A549 (cell line): Measurements from ENCODE around the gene CDK16. TPM values are rescaled to one million over a fixed set of nuclear protein-coding genes. Genes with fewer than 3 reads are reported as not detected.

Experiments used
- ATAC-seq, 2 experiments: fragments of 200-7000 bp in 1 of 2; fragments of >200 bp in 1 of 2; cut with Nextera tagmentation in 1 of 2; cut with Tn5 transposase in 1 of 2; 3 replicates each; pipeline versions ENCODE4 v1.8.0 to v1.9.1; 2018 to 2020; ENCODE audit warnings: mild to moderate bottlenecking in 1 of 2, moderate library complexity in 1 of 2
- CTCF ChIA-PET: fragments of 300-600 bp; sonication (Branson Sonifier 250); formaldehyde crosslinking; extraction: SDS; loops from one replicate; lab custom pipeline; 2021; ENCODE audit warnings: antibody characterized with exemption, inconsistent platforms; lab: Yijun Ruan, JAX
- POLR2A ChIA-PET: fragments of 350-600 bp; formaldehyde crosslinking; extraction: SDS; loops from one replicate; lab custom pipeline; 2021; ENCODE audit warnings: antibody characterized with exemption, inconsistent platforms; lab: Yijun Ruan, JAX
- DNase-seq, 2 experiments: peaks; one replicate each; pipeline versions ENCODE4 v3.0.0 to v3.0.0-alpha.2; 2011 to 2016; ENCODE audit warnings: low read depth in 1 of 2, low spot score in 1 of 2
- FAIRE-seq: peaks from 2 replicates; lab custom pipeline; 2011; peaks lifted over from hg19 to GRCh38; lab: Jason Lieb, UNC
- H3K27ac ChIP-seq, 2 experiments: fragments of >200 bp; sonication (Bioruptor Twin); formaldehyde crosslinking; 3 replicates each; pipeline ENCODE4 v1.5.1; 2016 to 2017
- H3K4me1 ChIP-seq: fragments of >200 bp; sonication (Bioruptor Twin); formaldehyde crosslinking; 3 replicates; pipeline ENCODE4 v1.6.1; 2016
- H3K4me2 ChIP-seq: fragments of >200 bp; sonication (Bioruptor Twin); formaldehyde crosslinking; 3 replicates; pipeline ENCODE4 v1.6.1; 2016
- H3K4me3 ChIP-seq: fragments of >200 bp; sonication (Bioruptor Twin); formaldehyde crosslinking; 3 replicates; pipeline ENCODE4 v1.5.1; 2016
- H3K9me3 ChIP-seq: fragments of >200 bp; sonication (Bioruptor Twin); formaldehyde crosslinking; 3 replicates; pipeline ENCODE4 v1.6.1; 2016
- CBX2 ChIP-seq: fragments of 200-600 bp; sonication (generic); IDR thresholded peaks from 2 replicates; pipeline ENCODE4 v1.6.1; 2016; ENCODE audit warnings: low read depth, mild to moderate bottlenecking, borderline replicate concordance
- CBX8 ChIP-seq: fragments of 200-600 bp; sonication (generic); IDR thresholded peaks from 2 replicates; pipeline ENCODE4 v1.6.1; 2016
- CEBPB ChIP-seq, 2 experiments: fragments of >200 bp in 1 of 2; sonication (Bioruptor Twin) in 1 of 2; formaldehyde crosslinking in 1 of 2; IDR thresholded peaks; 2 replicates each; pipeline ENCODE4 v1.6.1; 2012 to 2016
- EHF ChIP-seq: fragments of 250-450 bp; sonication (Bioruptor Pico); IDR thresholded peaks from 2 replicates; pipeline ENCODE4 v1.5.0; 2020; ENCODE audit warnings: mild to moderate bottlenecking
- EHMT2 ChIP-seq: fragments of 200-600 bp; sonication (generic); IDR thresholded peaks from 2 replicates; pipeline ENCODE4 v1.6.1; 2016; ENCODE audit warnings: antibody characterized with exemption, low read depth, mild to moderate bottlenecking, moderate library complexity
- EP300 ChIP-seq, 2 experiments: fragments of >200 bp; sonication (Bioruptor Twin); formaldehyde crosslinking; IDR thresholded peaks; 2 replicates in 1 of 2; 3 replicates in 1 of 2; pipeline ENCODE4 v1.6.1; 2016 to 2017
- FOSB ChIP-seq: fragments of 250-450 bp; sonication (Bioruptor Pico); IDR thresholded peaks from 2 replicates; pipeline ENCODE4 v1.5.0; 2020; ENCODE audit warnings: mild to moderate bottlenecking, moderate library complexity
- FOXS1 ChIP-seq: fragments of 250-450 bp; sonication (Bioruptor Pico); IDR thresholded peaks from 2 replicates; pipeline ENCODE4 v1.5.0; 2020; ENCODE audit warnings: mild to moderate bottlenecking, moderate library complexity
- HDAC2 ChIP-seq: fragments of 200-600 bp; sonication (generic); IDR thresholded peaks from 2 replicates; pipeline ENCODE4 v1.6.1; 2016
- HEYL ChIP-seq: fragments of 250-450 bp; sonication (Bioruptor Pico); IDR thresholded peaks from 2 replicates; pipeline ENCODE4 v1.8.0; 2021; ENCODE audit warnings: mild to moderate bottlenecking, moderate library complexity
- HOXA7 ChIP-seq: fragments of 250-450 bp; sonication (Bioruptor Pico); IDR thresholded peaks from 2 replicates; pipeline ENCODE4 v1.5.0; 2020; ENCODE audit warnings: mild to moderate bottlenecking, moderate library complexity
- HOXB5 ChIP-seq: fragments of 250-450 bp; sonication (Bioruptor Pico); IDR thresholded peaks from 2 replicates; pipeline ENCODE4 v1.5.0; 2020; ENCODE audit warnings: mild to moderate bottlenecking, moderate library complexity
- JUN ChIP-seq, 2 experiments: fragments of >200 bp; sonication (Bioruptor Twin); formaldehyde crosslinking; IDR thresholded peaks; 2 replicates in 1 of 2; 3 replicates in 1 of 2; pipeline ENCODE4 v1.6.1; 2016 to 2017
- JUNB ChIP-seq: fragments of >200 bp; sonication (Bioruptor Twin); formaldehyde crosslinking; IDR thresholded peaks from 2 replicates; pipeline ENCODE4 v1.6.1; 2016
- KDM1A ChIP-seq: fragments of 200-600 bp; sonication (generic); IDR thresholded peaks from 2 replicates; pipeline ENCODE4 v1.6.1; 2016; ENCODE audit warnings: low read depth, mild to moderate bottlenecking
- MAZ ChIP-seq: fragments of 150-350 bp; IDR thresholded peaks from 2 replicates; pipeline ENCODE4 v1.6.1; 2014; ENCODE audit warnings: antibody characterized with exemption, low read depth, low read length, borderline replicate concordance
- NFE2L2 ChIP-seq: fragments of 150-350 bp; conservative IDR thresholded peaks from 2 replicates; pipeline ENCODE4 v1.6.1; 2014; ENCODE audit warnings: low read length
- NR3C1 ChIP-seq: fragments of >200 bp; sonication (Bioruptor Twin); formaldehyde crosslinking; IDR thresholded peaks from 3 replicates; pipeline ENCODE4 v1.6.1; 2017
- RAD21 ChIP-seq, 2 experiments: fragments of >200 bp in 1 of 2; sonication (Bioruptor Twin) in 1 of 2; formaldehyde crosslinking in 1 of 2; IDR thresholded peaks in 1 of 2; conservative IDR thresholded peaks in 1 of 2; 2 replicates in 1 of 2; 3 replicates in 1 of 2; pipeline ENCODE4 v1.6.1; 2012 to 2018; ENCODE audit warnings: inconsistent platforms in 1 of 2
- RARB ChIP-seq: fragments of 250-450 bp; sonication (Bioruptor Pico); IDR thresholded peaks from 2 replicates; pipeline ENCODE4 v1.8.0; 2021; ENCODE audit warnings: mild to moderate bottlenecking, moderate library complexity
- RFX5 ChIP-seq: fragments of 450-650 bp; IDR thresholded peaks from 2 replicates; pipeline ENCODE4 v1.7.1; 2014; ENCODE audit warnings: antibody characterized with exemption, mild to moderate bottlenecking, moderate library complexity
- SMC3 ChIP-seq: fragments of >200 bp; sonication (Bioruptor Twin); formaldehyde crosslinking; IDR thresholded peaks from 3 replicates; pipeline ENCODE4 v1.6.1; 2018; ENCODE audit warnings: inconsistent platforms
- ZNF302 ChIP-seq: fragments of 250-450 bp; sonication (Bioruptor Pico); IDR thresholded peaks from 2 replicates; pipeline ENCODE4 v1.9.0; 2021; ENCODE audit warnings: inconsistent platforms, mild to moderate bottlenecking, moderate library complexity
- WGBS: methylation state at CpG from one replicate; pipeline ENCODE4 v1.1.6; 2017; ENCODE audit errors: missing lambda C conversion rate; 5-methylcytosine and 5-hydroxymethylcytosine counted together
- polyA plus RNA-seq, 4 experiments: library from polyadenylated mRNA; depleted of rRNA in 3 of 4; stranded (reverse); fragments of >200 nt; fragmentation: RNase III in 1 of 4; extraction: RNeasy Plus Mini Kit Qiagen cat#74134 plus additional on column Dnase treatment in 1 of 4; gene quantifications; 2 replicates in 3 of 4; 3 replicates in 1 of 4; pipeline ENCODE4 v1.2.3, GENCODE V29; 2011 to 2017
- TF ChIP-seq, protein P1 (sequence below): fragments of 250-450 bp; sonication (Bioruptor Pico); IDR thresholded peaks from 2 replicates; pipeline ENCODE4 v1.5.0; 2021; ENCODE audit warnings: mild to moderate bottlenecking, moderate library complexity, borderline replicate concordance
- TF ChIP-seq, protein P2 (sequence below): fragments of 150-350 bp; IDR thresholded peaks from 2 replicates; pipeline ENCODE4 v1.6.1; 2014; ENCODE audit warnings: low read depth, mild to moderate bottlenecking, low read length
- TF ChIP-seq, protein P3 (sequence below): fragments of >200 bp; sonication (Bioruptor Twin); formaldehyde crosslinking; IDR thresholded peaks from 2 replicates; pipeline ENCODE4 v1.6.1; 2016
- TF ChIP-seq, protein P4 (sequence below): IDR thresholded peaks from 2 replicates; pipeline ENCODE4 v1.6.1; 2012

The CDK16 gene
- polyA plus RNA-seq, 2 of the 4 experiments (the other 2 are of a cell fraction) = 105 to 111 TPM

DNA sequence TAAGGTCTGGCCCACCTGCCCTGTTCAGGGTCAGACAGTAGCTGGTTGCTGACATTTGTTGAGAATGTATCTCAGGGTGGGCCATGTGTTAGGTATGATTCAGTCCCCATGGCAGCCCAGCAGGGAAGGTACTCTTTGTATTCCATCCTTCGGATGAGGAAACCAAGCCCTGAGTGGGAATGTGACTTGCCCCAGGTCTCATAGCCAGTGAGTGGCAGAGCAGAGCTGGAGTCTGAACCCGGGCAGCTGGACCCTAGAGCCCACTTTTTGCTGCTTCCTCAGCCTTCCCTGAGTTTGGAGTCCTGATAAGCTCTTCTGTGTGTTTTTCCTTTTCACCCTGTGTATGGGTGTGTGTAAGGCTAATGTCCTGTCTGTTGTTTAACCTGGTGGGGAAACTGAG lies 46.5 kb upstream of the CDK16 start:
- no peaks in the 10 kb centered on the region for H3K4me1 ChIP-seq
- FAIRE-seq (no peak), DNase-seq (no peak), ATAC-seq (no peak)
- CTCF ChIA-PET = no interaction called here
- H3K4me3 ChIP-seq = no peak overlapping the region
- H3K27ac ChIP-seq = no peak overlapping the region
- POLR2A ChIA-PET = no interaction called here
- no CpG with 5 or more reads among the region's 2 CpGs for WGBS
- H3K4me2 ChIP-seq = no peak overlapping the region
- no peaks in the 10 kb centered on the region for H3K9me3 ChIP-seq
- TF ChIP-seq, protein P1, sequence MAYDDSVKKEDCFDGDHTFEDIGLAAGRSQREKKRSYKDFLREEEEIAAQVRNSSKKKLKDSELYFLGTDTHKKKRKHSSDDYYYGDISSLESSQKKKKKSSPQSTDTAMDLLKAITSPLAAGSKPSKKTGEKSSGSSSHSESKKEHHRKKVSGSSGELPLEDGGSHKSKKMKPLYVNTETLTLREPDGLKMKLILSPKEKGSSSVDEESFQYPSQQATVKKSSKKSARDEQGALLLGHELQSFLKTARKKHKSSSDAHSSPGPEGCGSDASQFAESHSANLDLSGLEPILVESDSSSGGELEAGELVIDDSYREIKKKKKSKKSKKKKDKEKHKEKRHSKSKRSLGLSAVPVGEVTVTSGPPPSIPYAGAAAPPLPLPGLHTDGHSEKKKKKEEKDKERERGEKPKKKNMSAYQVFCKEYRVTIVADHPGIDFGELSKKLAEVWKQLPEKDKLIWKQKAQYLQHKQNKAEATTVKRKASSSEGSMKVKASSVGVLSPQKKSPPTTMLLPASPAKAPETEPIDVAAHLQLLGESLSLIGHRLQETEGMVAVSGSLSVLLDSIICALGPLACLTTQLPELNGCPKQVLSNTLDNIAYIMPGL (CRISPR knock-in tag) = no peak
- TF ChIP-seq CBX2 (no peak), EP300 (IDR thresholded peaks at IDR 0.05) (no peak), FOSB (CRISPR knock-in tag) (no peak), JUN (IDR thresholded peaks at IDR 0.05) (no peak), JUNB (no peak), HEYL (CRISPR knock-in tag) (no peak), NFE2L2 (no peak), CEBPB (IDR thresholded peaks at IDR 0.05) (no peak), ZNF302 (CRISPR knock-in tag) (no peak)
- TF ChIP-seq, protein P2, sequence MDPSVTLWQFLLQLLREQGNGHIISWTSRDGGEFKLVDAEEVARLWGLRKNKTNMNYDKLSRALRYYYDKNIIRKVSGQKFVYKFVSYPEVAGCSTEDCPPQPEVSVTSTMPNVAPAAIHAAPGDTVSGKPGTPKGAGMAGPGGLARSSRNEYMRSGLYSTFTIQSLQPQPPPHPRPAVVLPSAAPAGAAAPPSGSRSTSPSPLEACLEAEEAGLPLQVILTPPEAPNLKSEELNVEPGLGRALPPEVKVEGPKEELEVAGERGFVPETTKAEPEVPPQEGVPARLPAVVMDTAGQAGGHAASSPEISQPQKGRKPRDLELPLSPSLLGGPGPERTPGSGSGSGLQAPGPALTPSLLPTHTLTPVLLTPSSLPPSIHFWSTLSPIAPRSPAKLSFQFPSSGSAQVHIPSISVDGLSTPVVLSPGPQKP = no peak
- TF ChIP-seq, all 56 proteins: peak for 0

DNA sequence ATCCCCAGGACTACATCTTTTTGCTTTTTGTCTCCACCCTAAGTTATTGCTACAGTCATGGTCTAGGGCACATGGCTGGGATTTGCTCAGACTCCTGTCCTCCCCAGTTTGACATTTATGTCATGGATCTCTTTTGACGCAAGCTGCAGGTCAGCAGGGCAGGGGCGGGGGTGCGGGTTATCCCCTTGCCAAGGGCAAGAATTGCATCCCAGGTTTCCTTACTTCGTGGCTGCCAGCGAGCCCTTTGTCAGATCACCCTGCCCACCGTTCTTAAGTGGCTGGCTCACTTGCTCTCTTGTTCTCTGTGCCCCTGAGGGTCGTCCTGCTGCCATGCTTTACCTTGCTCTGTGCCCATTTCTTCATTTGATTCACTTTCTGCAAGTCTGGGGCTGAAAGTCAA lies 45.9 kb upstream of the CDK16 start:
- FAIRE-seq (no peak), DNase-seq (no peak), ATAC-seq (no peak)
- WGBS = 97% methylated on average over 7 of the region's 7 CpGs
- H3K4me2 ChIP-seq = no peak overlapping the region
- no peak overlapping the region for H3K27ac ChIP-seq
- no peaks in the 10 kb centered on the region for H3K4me1 ChIP-seq
- POLR2A ChIA-PET = no interaction called here
- H3K9me3 ChIP-seq = no peaks in the 10 kb centered on the region
- H3K4me3 ChIP-seq = no peak overlapping the region
- CTCF ChIA-PET = no interaction called here
- TF ChIP-seq KDM1A (no peak), HOXB5 (CRISPR knock-in tag) (no peak), RAD21 (conservative IDR thresholded peaks at IDR 0.05 in 1 of 2, IDR thresholded peaks at IDR 0.05 in 1 of 2) (no peak), HOXA7 (CRISPR knock-in tag) (no peak), RARB (no peak), CEBPB (IDR thresholded peaks at IDR 0.05) (no peak), NFE2L2 (no peak), MAZ (no peak), ZNF302 (CRISPR knock-in tag) (no peak), FOXS1 (CRISPR knock-in tag) (no peak)
- TF ChIP-seq, protein P3, sequence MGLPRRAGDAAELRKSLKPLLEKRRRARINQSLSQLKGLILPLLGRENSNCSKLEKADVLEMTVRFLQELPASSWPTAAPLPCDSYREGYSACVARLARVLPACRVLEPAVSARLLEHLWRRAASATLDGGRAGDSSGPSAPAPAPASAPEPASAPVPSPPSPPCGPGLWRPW = no peak

DNA sequence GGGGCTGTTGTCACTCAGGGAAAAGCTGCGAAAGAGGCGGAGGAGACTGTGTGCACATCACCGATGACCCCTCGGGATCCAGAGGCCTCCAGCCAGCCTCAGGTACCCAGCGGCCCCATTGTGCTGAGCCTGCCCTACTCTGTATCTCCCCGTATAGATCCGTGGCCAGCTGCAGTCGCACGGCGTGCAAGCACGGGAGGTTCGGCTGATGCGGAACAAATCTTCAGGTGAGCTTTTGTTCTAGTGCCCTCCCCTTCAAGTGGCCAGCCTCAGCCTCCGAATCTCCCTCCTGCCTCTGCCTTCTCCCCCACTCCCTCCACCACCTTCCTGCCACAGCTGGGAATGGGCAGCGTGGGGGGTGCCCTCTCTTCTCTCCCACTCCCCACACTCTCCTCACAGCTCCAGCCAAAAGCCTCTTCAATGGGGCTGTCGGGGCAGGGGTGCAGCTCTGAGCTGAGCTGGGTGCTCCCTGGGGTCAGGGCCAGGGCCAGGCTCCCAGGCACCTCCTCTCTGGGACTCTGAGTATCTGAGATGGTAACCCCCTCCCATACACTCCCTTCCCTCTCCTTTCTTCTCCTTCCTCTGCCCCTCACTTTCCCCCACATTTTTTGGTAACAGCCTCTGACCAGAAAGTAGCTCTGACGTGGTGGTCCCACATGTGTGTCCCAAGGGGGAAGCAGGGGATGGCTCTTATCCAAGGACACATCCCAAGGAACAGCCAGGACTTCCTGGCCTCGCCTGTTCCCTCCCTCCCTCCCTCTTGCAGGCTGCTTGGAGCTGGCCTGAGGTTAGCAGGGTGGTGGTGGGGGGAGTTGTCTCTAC lies 45.3 kb upstream of the CDK16 start:
- TF ChIP-seq SMC3 (no peak), EHF (CRISPR knock-in tag) (no peak), HDAC2 (no peak), EHMT2 (no peak), RFX5 (no peak), CBX8 (no peak), NR3C1 (no peak), MAZ (no peak)
- TF ChIP-seq, protein P2 = no peak
- TF ChIP-seq, protein P4, sequence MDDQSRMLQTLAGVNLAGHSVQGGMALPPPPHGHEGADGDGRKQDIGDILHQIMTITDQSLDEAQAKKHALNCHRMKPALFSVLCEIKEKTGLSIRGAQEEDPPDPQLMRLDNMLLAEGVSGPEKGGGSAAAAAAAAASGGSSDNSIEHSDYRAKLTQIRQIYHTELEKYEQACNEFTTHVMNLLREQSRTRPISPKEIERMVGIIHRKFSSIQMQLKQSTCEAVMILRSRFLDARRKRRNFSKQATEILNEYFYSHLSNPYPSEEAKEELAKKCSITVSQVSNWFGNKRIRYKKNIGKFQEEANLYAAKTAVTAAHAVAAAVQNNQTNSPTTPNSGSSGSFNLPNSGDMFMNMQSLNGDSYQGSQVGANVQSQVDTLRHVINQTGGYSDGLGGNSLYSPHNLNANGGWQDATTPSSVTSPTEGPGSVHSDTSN = no peak
- no peak overlapping the region for H3K4me2 ChIP-seq
- no peaks in the 10 kb centered on the region for H3K4me1 ChIP-seq
- H3K9me3 ChIP-seq = no peaks in the 10 kb centered on the region
- DNase-seq (no peak), ATAC-seq (no peak), FAIRE-seq (no peak)
- CTCF ChIA-PET = interaction anchor here (0.6 kb wide), 1 partner anchor 28 kb away, joined by 3 read pairs; the partner anchor contains the start of genes NDUFB11 and RBM10
- H3K4me3 ChIP-seq = no peak overlapping the region
- POLR2A ChIA-PET = no interaction called here
- WGBS = 95% methylated on average over 17 of the region's 18 CpGs
- no peak overlapping the region for H3K27ac ChIP-seq
